HCT116 (cell line): Measurements from ENCODE around the gene FAM131C. TPM values are rescaled to one million over a fixed set of nuclear protein-coding genes. Genes with fewer than 3 reads are reported as not detected.

Experiments used
- ATAC-seq: fragments of 200-7000 bp; cut with Tn5 transposase; 2 replicates; pipeline ENCODE4 v1.9.1; 2020; ENCODE audit warnings: mild to moderate bottlenecking, moderate library complexity
- BruUV-seq: library from RNA; stranded (reverse); fragments of 400-500 nt; replicated peaks from 2 replicates; lab custom pipeline; 2021; lab: Mats Ljungman, UMichigan
- CTCF ChIA-PET: fragments of 300-600 bp; sonication (Branson Sonifier 250); formaldehyde crosslinking; loops from one replicate; lab custom pipeline; 2021; ENCODE audit warnings: antibody characterized with exemption; lab: Charles Lee
- POLR2A ChIA-PET: fragments of 300-600, 350-600 bp; sonication (Branson Sonifier 250); formaldehyde crosslinking; loops from one replicate; lab custom pipeline; 2021; ENCODE audit warnings: antibody characterized with exemption; lab: Charles Lee
- RAD21 ChIA-PET, 2 experiments: fragments of 300-600 bp; sonication (Branson Sonifier 250); formaldehyde crosslinking; loops; one replicate each; lab custom pipeline; 2023; ENCODE audit warnings: low total read pairs in 2 of 2; ENCODE audit not compliant: uncharacterized antibody in 2 of 2, unreplicated experiment in 2 of 2, low non-redundant PET in 1 of 2; lab: Charles Lee
- DNase-seq: peaks from one replicate; pipeline ENCODE4 v3.0.0-alpha.2; 2010; ENCODE audit warnings: low read depth, low spot score
- H2AFZ ChIP-seq: fragments of 200-600 bp; shearing (Covaris generic), sonication (generic); 2 replicates; pipeline ENCODE4 v1.6.1; 2017; ENCODE audit warnings: low read depth, mixed run types, mixed read lengths, antibody characterized with exemption, low read length; ENCODE audit not compliant: poor library complexity, severe bottlenecking
- H3K27ac ChIP-seq: 2 replicates; pipeline ENCODE4 v1.5.1; 2012; ENCODE audit warnings: low read depth, low read length
- H3K27me3 ChIP-seq: fragments of 200-600 bp; sonication (generic); 2 replicates; pipeline ENCODE4 v1.6.1; 2016; ENCODE audit warnings: mixed run types, low read length, mixed read lengths; ENCODE audit not compliant: insufficient read depth
- H3K36me3 ChIP-seq, 2 experiments: fragments of 200-500 bp in 1 of 2; fragments of 200-600 bp in 1 of 2; sonication (Bioruptor generic) in 1 of 2; sonication (generic) in 1 of 2; 2 replicates each; pipeline versions ENCODE4 v1.5.1 to v1.6.1; 2014 to 2016; ENCODE audit warnings: low read length in 2 of 2, inconsistent platforms in 1 of 2, mixed read lengths in 1 of 2, mixed run types in 1 of 2; ENCODE audit not compliant: insufficient read depth in 2 of 2, control insufficient read depth in 1 of 2
- H3K4me1 ChIP-seq, 2 experiments: fragments of 200-600 bp in 1 of 2; sonication (generic) in 1 of 2; 2 replicates each; pipeline versions ENCODE4 v1.5.1 to v1.6.1; 2012 to 2017; ENCODE audit warnings: low read length in 2 of 2, inconsistent platforms in 1 of 2, mild to moderate bottlenecking in 1 of 2, mixed read lengths in 1 of 2, mixed run types in 1 of 2, moderate library complexity in 1 of 2; ENCODE audit not compliant: insufficient read depth in 2 of 2, control insufficient read depth in 1 of 2
- H3K4me2 ChIP-seq: fragments of 200-600 bp; sonication (generic); 2 replicates; pipeline ENCODE4 v1.6.1; 2017; ENCODE audit warnings: mixed run types, low read length, mixed read lengths
- H3K4me3 ChIP-seq, 2 experiments: fragments of 200-600 bp in 1 of 2; sonication (generic) in 1 of 2; replicated peaks in 1 of 2; 2 replicates each; pipeline ENCODE4 v1.5.1; 2011 to 2016; ENCODE audit warnings: low read length in 2 of 2, control low read depth in 1 of 2, low read depth in 1 of 2, mild to moderate bottlenecking in 1 of 2, mixed read lengths in 1 of 2, mixed run types in 1 of 2
- H3K79me2 ChIP-seq: fragments of 200-600 bp; sonication (generic); 2 replicates; pipeline ENCODE4 v1.6.1; 2017; ENCODE audit warnings: mild to moderate bottlenecking, mixed run types, low read length, moderate library complexity, mixed read lengths; ENCODE audit not compliant: insufficient read depth
- H3K9ac ChIP-seq: fragments of 200-600 bp; sonication (generic); 2 replicates; pipeline ENCODE4 v1.6.1; 2016; ENCODE audit warnings: low read length, mixed read lengths
- H3K9me2 ChIP-seq: fragments of 200-600 bp; sonication (generic), shearing (Covaris generic); 2 replicates; pipeline ENCODE4 v1.6.1; 2017; ENCODE audit warnings: mixed run types, mild to moderate bottlenecking, moderate library complexity; ENCODE audit not compliant: insufficient read depth
- H3K9me3 ChIP-seq, 2 experiments: fragments of 200-500 bp in 1 of 2; fragments of 200-600 bp in 1 of 2; sonication (Bioruptor generic) in 1 of 2; sonication (generic) in 1 of 2; 2 replicates each; pipeline ENCODE4 v1.6.1; 2014 to 2017; ENCODE audit warnings: low read length in 2 of 2, mixed read lengths in 2 of 2, inconsistent platforms in 1 of 2, low read depth in 1 of 2, mild to moderate bottlenecking in 1 of 2, mixed run types in 1 of 2, moderate library complexity in 1 of 2; ENCODE audit not compliant: control insufficient read depth in 1 of 2, insufficient read depth in 1 of 2
- H4K20me1 ChIP-seq: fragments of 200-600 bp; sonication (generic), shearing (Covaris generic); 2 replicates; pipeline ENCODE4 v1.6.1; 2017; ENCODE audit warnings: mixed run types, mild to moderate bottlenecking, moderate library complexity; ENCODE audit not compliant: insufficient read depth
- CBX3 ChIP-seq: IDR thresholded peaks from 2 replicates; pipeline ENCODE4 v1.6.1; 2012; ENCODE audit warnings: low read depth
- EGR1 ChIP-seq: IDR thresholded peaks from 2 replicates; pipeline ENCODE4 v1.6.1; 2012; ENCODE audit warnings: low read depth
- EZH2 ChIP-seq: fragments of 200-600 bp; sonication (generic); IDR thresholded peaks from 2 replicates; pipeline ENCODE4 v1.6.1; 2017; ENCODE audit warnings: antibody characterized with exemption, mixed run types
- EZH2phosphoT487 ChIP-seq: fragments of 200-600 bp; IDR thresholded peaks from 2 replicates; pipeline ENCODE4 v1.6.1; 2018; ENCODE audit warnings: antibody characterized with exemption, borderline replicate concordance
- FOSL1 ChIP-seq: IDR thresholded peaks from 2 replicates; pipeline ENCODE4 v1.6.1; 2012; ENCODE audit warnings: low read depth
- POLR2A ChIP-seq: IDR thresholded peaks from 2 replicates; pipeline ENCODE4 v1.7.0; 2011; ENCODE audit warnings: borderline replicate concordance; ENCODE audit not compliant: insufficient read depth, insufficient read length; ENCODE audit errors: extremely low read depth
- POLR2AphosphoS5 ChIP-seq: IDR thresholded peaks from 2 replicates; pipeline ENCODE4 v1.6.1; 2011; ENCODE audit warnings: mild to moderate bottlenecking, low read depth, low read length, moderate library complexity
- RAD21 ChIP-seq: IDR thresholded peaks from 2 replicates; pipeline ENCODE4 v1.6.1; 2012; ENCODE audit warnings: low read depth, mild to moderate bottlenecking
- SIN3A ChIP-seq: IDR thresholded peaks from 2 replicates; pipeline ENCODE4 v1.6.1; 2012; ENCODE audit warnings: low read depth
- SP1 ChIP-seq: IDR thresholded peaks from 2 replicates; pipeline ENCODE4 v1.6.1; 2012; ENCODE audit warnings: low read depth
- TCF7L2 ChIP-seq: IDR thresholded peaks from 2 replicates; pipeline ENCODE4 v1.7.0; 2011; ENCODE audit warnings: borderline replicate concordance, inconsistent platforms; ENCODE audit not compliant: insufficient read depth, insufficient read length; ENCODE audit errors: extremely low read depth
- YY1 ChIP-seq: IDR thresholded peaks from 2 replicates; pipeline ENCODE4 v1.6.1; 2011; ENCODE audit warnings: low read length, low read depth, moderate library complexity, mild to moderate bottlenecking; ENCODE audit not compliant: insufficient replicate concordance; ENCODE audit errors: extremely low read depth
- ZFX ChIP-seq: fragments of 450-650 bp; IDR thresholded peaks from 2 replicates; pipeline ENCODE4 v1.6.1; 2017
- ZNF274 ChIP-seq: fragments of 200-500 bp; sonication (Bioruptor generic); IDR thresholded peaks from 2 replicates; pipeline ENCODE4 v1.6.1; 2014; ENCODE audit warnings: mild to moderate bottlenecking, low read depth, low read length, inconsistent platforms
- intact Hi-C: fragments of 100-400 bp; cut with micrococcal nuclease; formaldehyde crosslinking; loops from 2 replicates; pipeline ENCODE4 v1.10.0; 2022
- total RNA-seq: library from RNA; stranded (reverse); gene quantifications from one replicate; pipeline ENCODE4 v1.2.1, GENCODE V29; 2021; ENCODE audit not compliant: unreplicated experiment
- TF ChIP-seq, protein P1 (sequence below): IDR thresholded peaks from 2 replicates; pipeline ENCODE4 v1.6.1; 2012
- TF ChIP-seq, protein P2 (sequence below): IDR thresholded peaks from 2 replicates; pipeline ENCODE4 v1.6.1; 2012; ENCODE audit warnings: low read depth
- TF ChIP-seq, protein P3 (sequence below): IDR thresholded peaks from 2 replicates; pipeline ENCODE4 v1.6.1; 2011; ENCODE audit warnings: mild to moderate bottlenecking, low read length, moderate library complexity; ENCODE audit not compliant: insufficient replicate concordance; ENCODE audit errors: extremely low read depth
- TF ChIP-seq, protein P4 (sequence below): IDR thresholded peaks from 2 replicates; pipeline ENCODE4 v1.6.1; 2012

Gene FAM131C
- total RNA-seq, 1 experiment from 2014 or later, result 11.6 TPM

DNA sequence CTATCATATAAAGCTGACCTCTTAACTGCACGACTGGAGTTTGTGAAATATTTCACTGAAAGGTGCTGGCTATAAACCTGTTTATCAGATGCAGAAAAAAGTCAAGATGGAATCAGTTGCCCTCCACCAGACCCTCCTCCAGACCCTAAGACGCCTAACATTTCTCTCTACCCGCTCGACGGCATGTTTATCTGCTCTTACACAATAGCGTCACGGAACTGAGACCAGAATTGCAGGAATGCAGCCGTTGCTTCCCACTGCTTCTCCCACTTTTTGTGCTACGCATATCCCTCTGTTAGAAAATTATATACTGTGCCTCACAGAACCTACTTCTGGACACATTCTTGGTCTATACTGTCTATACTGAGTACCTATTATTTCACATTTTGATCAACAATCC, 28.2 kb upstream of the FAM131C start:
- H3K4me1 ChIP-seq, result peaks cover 9 to 15% of the 10 kb centered on the region in 2 experiments; a peak in 3 of 4 replicates
- H3K27me3 ChIP-seq, result no peaks in the 10 kb centered on the region
- POLR2A ChIA-PET, result no interaction called here
- no peaks in the 10 kb centered on the region for H3K36me3 ChIP-seq
- CTCF ChIA-PET, result no interaction called here
- BruUV-seq, result no TSS peak
- no peak overlapping the region for H2AFZ ChIP-seq
- no peak overlapping the region for H3K4me2 ChIP-seq
- RAD21 ChIA-PET, result no interaction called here
- H3K27ac ChIP-seq, result no peak overlapping the region
- no peaks in the 10 kb centered on the region for H3K79me2 ChIP-seq
- DNase-seq (no peak), ATAC-seq (no peak)
- no peaks in the 10 kb centered on the region for H4K20me1 ChIP-seq
- no peaks in the 10 kb centered on the region for H3K9me2 ChIP-seq
- H3K9me3 ChIP-seq, result peaks cover 3 to 8% of the 10 kb centered on the region in 2 experiments; a peak in 2 of 4 replicates
- H3K9ac ChIP-seq, result no peak overlapping the region
- intact Hi-C loops, result no loop called here
- H3K4me3 ChIP-seq, result no peak overlapping the region
- TF ChIP-seq EGR1 (no peak), TCF7L2 (no peak), POLR2A (no peak), ZNF274 (no peak), FOSL1 (no peak), EZH2phosphoT487 (no peak), SP1 (no peak), ZFX (no peak), CBX3 (no peak), SIN3A (no peak), EZH2 (no peak), RAD21 (no peak), POLR2AphosphoS5 (no peak), YY1 (no peak)
- TF ChIP-seq, protein P1, sequence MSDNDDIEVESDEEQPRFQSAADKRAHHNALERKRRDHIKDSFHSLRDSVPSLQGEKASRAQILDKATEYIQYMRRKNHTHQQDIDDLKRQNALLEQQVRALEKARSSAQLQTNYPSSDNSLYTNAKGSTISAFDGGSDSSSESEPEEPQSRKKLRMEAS, result no peak
- TF ChIP-seq, protein P2, sequence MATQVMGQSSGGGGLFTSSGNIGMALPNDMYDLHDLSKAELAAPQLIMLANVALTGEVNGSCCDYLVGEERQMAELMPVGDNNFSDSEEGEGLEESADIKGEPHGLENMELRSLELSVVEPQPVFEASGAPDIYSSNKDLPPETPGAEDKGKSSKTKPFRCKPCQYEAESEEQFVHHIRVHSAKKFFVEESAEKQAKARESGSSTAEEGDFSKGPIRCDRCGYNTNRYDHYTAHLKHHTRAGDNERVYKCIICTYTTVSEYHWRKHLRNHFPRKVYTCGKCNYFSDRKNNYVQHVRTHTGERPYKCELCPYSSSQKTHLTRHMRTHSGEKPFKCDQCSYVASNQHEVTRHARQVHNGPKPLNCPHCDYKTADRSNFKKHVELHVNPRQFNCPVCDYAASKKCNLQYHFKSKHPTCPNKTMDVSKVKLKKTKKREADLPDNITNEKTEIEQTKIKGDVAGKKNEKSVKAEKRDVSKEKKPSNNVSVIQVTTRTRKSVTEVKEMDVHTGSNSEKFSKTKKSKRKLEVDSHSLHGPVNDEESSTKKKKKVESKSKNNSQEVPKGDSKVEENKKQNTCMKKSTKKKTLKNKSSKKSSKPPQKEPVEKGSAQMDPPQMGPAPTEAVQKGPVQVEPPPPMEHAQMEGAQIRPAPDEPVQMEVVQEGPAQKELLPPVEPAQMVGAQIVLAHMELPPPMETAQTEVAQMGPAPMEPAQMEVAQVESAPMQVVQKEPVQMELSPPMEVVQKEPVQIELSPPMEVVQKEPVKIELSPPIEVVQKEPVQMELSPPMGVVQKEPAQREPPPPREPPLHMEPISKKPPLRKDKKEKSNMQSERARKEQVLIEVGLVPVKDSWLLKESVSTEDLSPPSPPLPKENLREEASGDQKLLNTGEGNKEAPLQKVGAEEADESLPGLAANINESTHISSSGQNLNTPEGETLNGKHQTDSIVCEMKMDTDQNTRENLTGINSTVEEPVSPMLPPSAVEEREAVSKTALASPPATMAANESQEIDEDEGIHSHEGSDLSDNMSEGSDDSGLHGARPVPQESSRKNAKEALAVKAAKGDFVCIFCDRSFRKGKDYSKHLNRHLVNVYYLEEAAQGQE, result no peak
- TF ChIP-seq, protein P3, sequence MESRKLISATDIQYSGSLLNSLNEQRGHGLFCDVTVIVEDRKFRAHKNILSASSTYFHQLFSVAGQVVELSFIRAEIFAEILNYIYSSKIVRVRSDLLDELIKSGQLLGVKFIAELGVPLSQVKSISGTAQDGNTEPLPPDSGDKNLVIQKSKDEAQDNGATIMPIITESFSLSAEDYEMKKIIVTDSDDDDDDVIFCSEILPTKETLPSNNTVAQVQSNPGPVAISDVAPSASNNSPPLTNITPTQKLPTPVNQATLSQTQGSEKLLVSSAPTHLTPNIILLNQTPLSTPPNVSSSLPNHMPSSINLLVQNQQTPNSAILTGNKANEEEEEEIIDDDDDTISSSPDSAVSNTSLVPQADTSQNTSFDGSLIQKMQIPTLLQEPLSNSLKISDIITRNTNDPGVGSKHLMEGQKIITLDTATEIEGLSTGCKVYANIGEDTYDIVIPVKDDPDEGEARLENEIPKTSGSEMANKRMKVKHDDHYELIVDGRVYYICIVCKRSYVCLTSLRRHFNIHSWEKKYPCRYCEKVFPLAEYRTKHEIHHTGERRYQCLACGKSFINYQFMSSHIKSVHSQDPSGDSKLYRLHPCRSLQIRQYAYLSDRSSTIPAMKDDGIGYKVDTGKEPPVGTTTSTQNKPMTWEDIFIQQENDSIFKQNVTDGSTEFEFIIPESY, result no peak
- TF ChIP-seq, protein P4, sequence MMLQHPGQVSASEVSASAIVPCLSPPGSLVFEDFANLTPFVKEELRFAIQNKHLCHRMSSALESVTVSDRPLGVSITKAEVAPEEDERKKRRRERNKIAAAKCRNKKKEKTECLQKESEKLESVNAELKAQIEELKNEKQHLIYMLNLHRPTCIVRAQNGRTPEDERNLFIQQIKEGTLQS, result no peak
- TF ChIP-seq, all 23 proteins: peak for 0
